Heart left ventricle (tissue), 13 donors: ENCODE results near the gene ZNF319.

Source experiments
- CTCF ChIP-seq, 12 donors: fragments of 200-600 bp; sonication (generic) in 4 of 12; IDR thresholded peaks; one replicate each; pipeline versions ENCODE4 v1.5.0 to v1.8.0; 2018 to 2022; ENCODE audit warnings: antibody characterized with exemption in 12 of 12, mild to moderate bottlenecking in 5 of 12
- POLR2A ChIP-seq, 2 donors: fragments of 450-650 bp; IDR thresholded peaks; one replicate each; pipeline ENCODE4 v1.6.1; 2017; ENCODE audit warnings: antibody characterized with exemption in 2 of 2, mild to moderate bottlenecking in 2 of 2, moderate library complexity in 2 of 2
- donor health status: ischemic (EF 13 %, LVEDD 7.1; RV severe dilation, severe dysfunction).
- donor health status: DM: no; HTN: yes; CAD: no.
- donor health status: DM: no; HTN: no; CAD: no.
- donor health status: ischemic (EF 25% LVEDD 6.9; RV normal size, moderate dysfunction).
- donor health status: ischemic (EF 25% LVEDD 5.7; RV mildly dilated, moderate dysfunction).
- donor health status: ischemic (EF 35%, LVEDD 5.7; RV mildly dilated, moderate dysfunction).
- donor health status: nonischemic (EF 11% LVEDD 7.7; RV severe dilation, severe dysfunction).
- donor health status: DM: yes; HTN: yes; CAD: no.
- donor health status: PGD.
- donor health status: ischemic (EF 29% LVEDD 5.4; RV normal size, mild dysfunction).
- donor health status: nonischemic (EF 23%, LVEDD 6.1; RV moderate dilation, normal function).

GRCh38 chr16:58013201-58013956, 12.9 kb upstream of the ZNF319 start:
- no peak for TF ChIP-seq POLR2A (IDR thresholded peaks at IDR 0.05)
- TF ChIP-seq CTCF (IDR thresholded peaks at IDR 0.05): no peak
